MCF 10A (cell line): ENCODE results near the gene ADI1. TPM values are rescaled to one million over a fixed set of nuclear protein-coding genes. Genes with fewer than 3 reads are reported as not detected.

Experiments used
- BruUV-seq: library from RNA; stranded (reverse); fragments of 400-500 nt; replicated peaks from 2 replicates; lab custom pipeline; 2021; lab: Mats Ljungman, UMichigan
- CTCF ChIA-PET: fragments of 300-600 bp; sonication (Branson Sonifier 250); formaldehyde crosslinking; extraction: SDS; loops from one replicate; lab custom pipeline; 2021; ENCODE audit warnings: antibody characterized with exemption, inconsistent platforms; lab: Yijun Ruan, JAX
- POLR2A ChIA-PET: fragments of 300-600, 350-650 bp; sonication (Branson Sonifier 250); formaldehyde crosslinking; extraction: SDS; loops from one replicate; lab custom pipeline; 2020; ENCODE audit warnings: antibody characterized with exemption, inconsistent platforms; lab: Yijun Ruan, JAX
- DNase-seq: peaks from one replicate; pipeline ENCODE4 v3.0.0-alpha.2; 2018; ENCODE audit not compliant: unreplicated experiment
- H3K27ac Mint-ChIP-seq: one replicate; pipeline ENCODE4 v1.8.0; 2022; ENCODE audit warnings: mild to moderate bottlenecking, low read depth, mixed read lengths; ENCODE audit not compliant: unreplicated experiment
- H3K27me3 Mint-ChIP-seq: one replicate; pipeline ENCODE4 v1.8.0; 2022; ENCODE audit warnings: mixed read lengths; ENCODE audit not compliant: insufficient read depth, unreplicated experiment
- H3K36me3 Mint-ChIP-seq: one replicate; pipeline ENCODE4 v1.8.0; 2022; ENCODE audit warnings: mild to moderate bottlenecking, moderate library complexity, mixed read lengths; ENCODE audit not compliant: insufficient read depth, unreplicated experiment
- H3K4me1 Mint-ChIP-seq: one replicate; pipeline ENCODE4 v1.8.0; 2022; ENCODE audit warnings: mixed read lengths; ENCODE audit not compliant: insufficient read depth, unreplicated experiment
- H3K4me3 Mint-ChIP-seq: one replicate; pipeline ENCODE4 v1.8.0; 2022; ENCODE audit warnings: mild to moderate bottlenecking, moderate library complexity, mixed read lengths; ENCODE audit not compliant: unreplicated experiment
- H3K9me3 Mint-ChIP-seq: one replicate; pipeline ENCODE4 v1.8.0; 2022; ENCODE audit warnings: mixed read lengths; ENCODE audit not compliant: unreplicated experiment
- CTCF ChIP-seq: fragments of 200-600 bp; IDR thresholded peaks from one replicate; pipeline ENCODE4 v1.8.0; 2022; ENCODE audit warnings: antibody characterized with exemption, mild to moderate bottlenecking; ENCODE audit not compliant: unreplicated experiment
- intact Hi-C: fragments of 100-400 bp; cut with micrococcal nuclease; formaldehyde crosslinking; loops from 2 replicates; pipeline ENCODE4 v1.14.1; 2022
- total RNA-seq: library from RNA; stranded (reverse); gene quantifications from 2 replicates; pipeline ENCODE4 v1.2.3, GENCODE V29; 2022

The ADI1 gene
- total RNA-seq, 1 experiment from 2014 or later = 61.9 TPM

- ChIA-PET CTCF (interaction anchor here (1.1 to 1.4 kb wide), 2 partner anchors 98 to 106 kb away, joined by 3 to 5 read pairs; no protein-coding TSS in a partner anchor), POLR2A (interaction anchor here (0.9 to 1.7 kb wide), 3 partner anchors 11 to 34 kb away, joined by 3 to 6 read pairs (median 5); partner anchors contain the start of gene ADI1)
- TF ChIP-seq CTCF = no peak
- Mint-ChIP-seq H3K36me3 (peaks cover 74% of the 10 kb centered on the region), H3K9me3 (no peaks in the 10 kb centered on the region), H3K27ac (peak overlapping the region; percentile 9), H3K4me3 (no peak overlapping the region), H3K4me1 (no peaks in the 10 kb centered on the region), H3K27me3 (no peaks in the 10 kb centered on the region)
- intact Hi-C loops = no loop called here
- BruUV-seq = no TSS peak
- no peak for DNase-seq
Observed at GRCh38 chr2:3553946-3554345, 34.6 kb upstream of the ADI1 start.

- intact Hi-C loops = no loop called here
- POLR2A ChIA-PET = interaction anchor here (1.4 kb wide), 1 partner anchor 10 kb away, joined by 5 read pairs; the partner anchor contains the start of gene RNASEH1
- CTCF ChIA-PET = no interaction called here
- no peaks in the 10 kb centered on the region for H3K9me3 Mint-ChIP-seq
- peak overlapping the region; percentile 74 for H3K27ac Mint-ChIP-seq
- H3K4me3 Mint-ChIP-seq = no peak overlapping the region
- H3K27me3 Mint-ChIP-seq = no peaks in the 10 kb centered on the region
- DNase-seq = no peak
- TF ChIP-seq CTCF = no peak
- no TSS peak for BruUV-seq
- no peaks in the 10 kb centered on the region for H3K4me1 Mint-ChIP-seq
- peaks cover 92% of the 10 kb centered on the region for H3K36me3 Mint-ChIP-seq
Observed at GRCh38 chr2:3547915-3548314, 28.6 kb upstream of the ADI1 start.

- H3K4me1 Mint-ChIP-seq = no peaks in the 10 kb centered on the region
- POLR2A ChIA-PET = interaction anchor here (0.8 to 1.5 kb wide), 2 partner anchors 9 to 12 kb away, joined by 4 to 6 read pairs; partner anchors contain the start of gene RNASEH1
- peaks cover 99% of the 10 kb centered on the region for H3K36me3 Mint-ChIP-seq
- H3K27ac Mint-ChIP-seq = no peak overlapping the region
- DNase-seq = no peak
- H3K27me3 Mint-ChIP-seq = no peaks in the 10 kb centered on the region
- no peaks in the 10 kb centered on the region for H3K9me3 Mint-ChIP-seq
- CTCF ChIA-PET = interaction anchor here (0.5 kb wide), 1 partner anchor 83 kb away, joined by 3 read pairs; no protein-coding TSS in a partner anchor
- intact Hi-C loops = no loop called here
- H3K4me3 Mint-ChIP-seq = no peak overlapping the region
- no peak for TF ChIP-seq CTCF
- BruUV-seq = no TSS peak
Observed at GRCh38 chr2:3545788-3546478, 26.6 kb upstream of the ADI1 start.

- TF ChIP-seq CTCF = no peak
- peak overlapping the region; percentile 36 for H3K27ac Mint-ChIP-seq
- no peaks in the 10 kb centered on the region for H3K27me3 Mint-ChIP-seq
- no peak overlapping the region for H3K4me3 Mint-ChIP-seq
- ChIA-PET POLR2A (interaction anchor here (0.9 to 1.2 kb wide), 2 partner anchors 10 to 23 kb away, joined by 3 to 5 read pairs; no protein-coding TSS in a partner anchor), CTCF (interaction anchor here (0.6 to 2.0 kb wide), 4 partner anchors 10 to 1774 kb away, joined by 3 to 9 read pairs (median 4); no protein-coding TSS in a partner anchor)
- BruUV-seq = no TSS peak
- DNase-seq = no peak
- H3K36me3 Mint-ChIP-seq = peaks cover 94% of the 10 kb centered on the region
- H3K9me3 Mint-ChIP-seq = no peaks in the 10 kb centered on the region
- intact Hi-C loops = no loop called here
- no peaks in the 10 kb centered on the region for H3K4me1 Mint-ChIP-seq
Observed at GRCh38 chr2:3543023-3543683, 23.8 kb upstream of the ADI1 start.
